Measurements from ENCODE around the gene PPP2R5C.
"Not testable (repeated sequence)": the region's sequence is repeated elsewhere in the genome, so short reads cannot be mapped to it uniquely, and the experiment has no call there.

PPP2R5C gene

DNA sequence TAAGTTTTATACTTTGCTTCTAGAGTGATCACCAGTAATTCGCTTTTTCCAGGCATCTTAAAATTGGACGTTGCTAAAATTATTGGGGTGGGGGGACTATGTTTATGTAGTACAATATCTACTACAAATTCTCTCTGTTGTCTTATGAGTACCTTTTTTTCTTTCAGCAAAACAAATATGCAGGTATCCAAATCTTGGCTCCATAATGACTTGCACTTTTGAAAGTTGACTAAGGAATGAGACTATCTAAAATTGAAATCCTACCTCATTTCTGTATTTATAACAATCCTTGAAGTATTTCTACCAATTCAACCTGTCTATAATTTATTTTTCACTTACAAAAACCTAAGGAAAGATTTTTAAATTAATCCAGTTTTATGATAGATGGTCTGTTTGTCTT lies 205.2 kb downstream of the PPP2R5C start:
- no peak for DNase-seq (ENCODE audit: low read depth in 3 of 3)

GRCh38 chr14:101968186-101968585 lies 206.7 kb downstream of the PPP2R5C start:
- no peak for DNase-seq (ENCODE audit: low read depth in 3 of 3)

DNA sequence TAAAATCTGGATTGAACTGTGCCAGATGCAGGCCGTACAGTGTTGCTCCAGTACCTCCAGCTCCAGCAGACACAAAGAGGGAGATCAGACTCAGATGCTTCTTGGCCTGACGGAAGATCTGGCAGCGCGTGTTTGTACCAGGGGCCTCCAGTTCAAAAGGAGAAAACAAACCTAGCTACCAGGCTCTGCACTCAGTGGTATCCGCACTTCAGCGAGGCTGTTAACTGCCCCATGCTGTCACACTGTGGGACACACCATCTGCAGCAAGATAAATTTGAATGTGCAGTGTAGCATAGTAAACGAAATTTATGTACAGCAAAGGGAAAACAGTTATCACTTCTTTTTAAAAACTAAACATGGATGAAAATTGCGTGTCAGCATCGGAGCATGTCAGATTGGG lies 208.0 kb downstream of the PPP2R5C start:
- DNase-seq (ENCODE audit: low read depth in 3 of 3) = no peak

DNA sequence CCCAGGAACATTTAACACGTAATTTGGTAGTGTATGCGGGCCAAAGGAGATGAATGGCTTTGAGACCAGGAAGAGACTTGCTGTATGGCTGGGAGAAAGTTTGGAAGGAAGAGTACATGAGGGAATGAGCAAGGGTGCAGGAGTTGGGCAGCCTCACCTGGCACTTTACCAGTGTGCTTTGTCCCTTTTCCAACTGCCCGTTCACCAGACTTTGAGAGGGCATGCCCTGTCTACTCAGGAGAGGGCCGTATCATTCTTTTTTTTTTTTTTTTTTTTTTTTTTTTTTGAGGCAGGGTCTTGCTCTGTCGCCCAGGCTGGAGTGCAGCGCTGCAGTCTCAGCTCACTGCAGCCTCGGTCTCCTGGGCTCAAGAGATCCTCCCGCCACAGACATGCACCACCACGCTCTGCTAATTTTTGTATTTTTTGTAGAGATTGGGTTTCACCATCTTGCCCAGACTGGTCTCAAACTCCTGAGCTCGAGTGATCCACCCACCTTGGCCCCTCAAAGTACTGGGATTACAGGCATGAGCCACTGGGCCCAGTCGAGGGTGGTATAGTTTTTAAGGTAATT lies 209.4 kb downstream of the PPP2R5C start:
- no peak for DNase-seq (ENCODE audit: low read depth in 3 of 3)

DNA sequence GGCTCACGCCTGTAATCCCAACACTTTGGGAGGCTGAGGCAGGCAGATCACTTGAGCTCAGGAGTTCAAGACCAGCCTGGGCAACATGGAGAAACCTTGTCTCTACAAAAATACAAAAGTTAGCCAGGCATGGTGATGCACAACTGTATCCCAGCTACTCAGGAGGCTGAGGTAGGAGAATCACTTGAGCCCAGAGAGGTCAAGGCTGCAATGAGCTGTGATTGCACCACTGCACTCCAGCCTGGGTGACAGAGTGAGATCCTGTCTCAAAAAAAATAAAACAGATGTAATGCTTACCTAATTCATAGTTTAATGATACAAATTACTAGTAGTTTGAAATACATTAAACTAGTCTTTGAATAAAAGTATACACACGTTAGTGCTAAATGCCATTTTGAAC lies 209.9 kb downstream of the PPP2R5C start:
- DNase-seq (ENCODE audit: low read depth in 3 of 3) = not testable (repeated sequence)

DNA sequence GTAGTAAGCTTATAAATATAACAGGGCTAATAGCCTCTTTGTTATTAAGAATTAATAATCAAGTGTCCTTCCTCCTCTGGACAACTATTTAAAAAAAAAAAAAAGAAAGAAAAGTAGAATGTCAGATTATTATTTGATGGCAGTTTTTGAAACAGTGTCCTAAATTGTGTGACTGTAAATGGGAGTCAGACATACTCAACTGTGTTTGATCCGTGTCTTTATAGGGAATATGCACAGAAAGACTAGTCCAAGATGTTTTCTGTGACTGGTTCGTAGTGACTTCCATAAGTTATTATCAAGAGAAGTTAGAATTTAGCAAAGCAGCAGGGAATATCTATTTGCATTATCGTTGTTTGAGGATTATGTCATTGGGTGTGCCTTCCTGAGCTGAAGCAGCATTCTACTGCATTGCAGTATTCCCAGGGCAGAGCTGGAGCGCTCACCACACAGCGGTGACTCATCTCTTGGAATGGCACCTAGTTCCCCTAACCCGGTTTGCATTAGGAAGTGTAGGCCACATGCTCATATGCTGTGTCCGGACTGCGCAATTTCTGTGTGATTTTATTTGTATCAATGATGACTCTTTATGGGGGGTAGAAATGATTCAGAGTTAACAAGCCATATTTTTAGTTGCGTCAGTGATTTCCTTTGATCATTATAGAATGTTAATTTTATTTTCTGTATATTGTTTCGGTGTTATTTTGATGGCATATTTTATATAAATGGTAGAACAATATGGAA lies 210.8 kb downstream of the PPP2R5C start:
- DNase-seq (ENCODE audit: low read depth in 3 of 3) = no peak

GRCh38 chr14:101973356-101973755 lies 211.8 kb downstream of the PPP2R5C start:
- no peak for DNase-seq (ENCODE audit: low read depth in 3 of 3)

- no peak for DNase-seq (ENCODE audit: low read depth in 3 of 3)
Measured at GRCh38 chr14:101975231-101975630, 213.7 kb downstream of the PPP2R5C start.
